Choroid plexus epithelial cell (primary cell): Measurements from ENCODE around the gene PUSL1.

ENCODE experiments used
- DNase-seq: peaks from one replicate; pipeline ENCODE4 v3.0.0-alpha.2; 2010; ENCODE audit warnings: low read depth
- H3K4me3 ChIP-seq: 2 replicates; pipeline ENCODE4 v1.5.1; 2011; ENCODE audit warnings: low read depth, mild to moderate bottlenecking, control low read depth, low read length, moderate library complexity
- TF ChIP-seq, protein P1 (sequence below): conservative IDR thresholded peaks from 2 replicates; pipeline ENCODE4 v1.5.1; 2011; ENCODE audit warnings: low read depth, mild to moderate bottlenecking, control low read depth, inconsistent platforms, low read length, moderate library complexity

Gene PUSL1

GRCh38 chr1:1337793-1338147, 29.4 kb downstream of the PUSL1 start:
- no peak for DNase-seq
- no peak overlapping the region for H3K4me3 ChIP-seq
- TF ChIP-seq, protein P1, sequence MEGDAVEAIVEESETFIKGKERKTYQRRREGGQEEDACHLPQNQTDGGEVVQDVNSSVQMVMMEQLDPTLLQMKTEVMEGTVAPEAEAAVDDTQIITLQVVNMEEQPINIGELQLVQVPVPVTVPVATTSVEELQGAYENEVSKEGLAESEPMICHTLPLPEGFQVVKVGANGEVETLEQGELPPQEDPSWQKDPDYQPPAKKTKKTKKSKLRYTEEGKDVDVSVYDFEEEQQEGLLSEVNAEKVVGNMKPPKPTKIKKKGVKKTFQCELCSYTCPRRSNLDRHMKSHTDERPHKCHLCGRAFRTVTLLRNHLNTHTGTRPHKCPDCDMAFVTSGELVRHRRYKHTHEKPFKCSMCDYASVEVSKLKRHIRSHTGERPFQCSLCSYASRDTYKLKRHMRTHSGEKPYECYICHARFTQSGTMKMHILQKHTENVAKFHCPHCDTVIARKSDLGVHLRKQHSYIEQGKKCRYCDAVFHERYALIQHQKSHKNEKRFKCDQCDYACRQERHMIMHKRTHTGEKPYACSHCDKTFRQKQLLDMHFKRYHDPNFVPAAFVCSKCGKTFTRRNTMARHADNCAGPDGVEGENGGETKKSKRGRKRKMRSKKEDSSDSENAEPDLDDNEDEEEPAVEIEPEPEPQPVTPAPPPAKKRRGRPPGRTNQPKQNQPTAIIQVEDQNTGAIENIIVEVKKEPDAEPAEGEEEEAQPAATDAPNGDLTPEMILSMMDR: no peak

- H3K4me3 ChIP-seq: no peak overlapping the region
- no peak for DNase-seq
- TF ChIP-seq, protein P1: no peak
Observed at GRCh38 chr1:1338278-1338677, 29.9 kb downstream of the PUSL1 start.

GRCh38 chr1:1340185-1340584, 31.8 kb downstream of the PUSL1 start:
- no peak for DNase-seq
- TF ChIP-seq, protein P1: no peak

GRCh38 chr1:1340791-1341548, 32.6 kb downstream of the PUSL1 start:
- no peak for DNase-seq
- H3K4me3 ChIP-seq: no peak overlapping the region
- TF ChIP-seq, protein P1: no peak

More at GRCh38 chr1:1340185-1340584, 31.8 kb downstream of the PUSL1 start:
- no peak overlapping the region for H3K4me3 ChIP-seq

DNA sequence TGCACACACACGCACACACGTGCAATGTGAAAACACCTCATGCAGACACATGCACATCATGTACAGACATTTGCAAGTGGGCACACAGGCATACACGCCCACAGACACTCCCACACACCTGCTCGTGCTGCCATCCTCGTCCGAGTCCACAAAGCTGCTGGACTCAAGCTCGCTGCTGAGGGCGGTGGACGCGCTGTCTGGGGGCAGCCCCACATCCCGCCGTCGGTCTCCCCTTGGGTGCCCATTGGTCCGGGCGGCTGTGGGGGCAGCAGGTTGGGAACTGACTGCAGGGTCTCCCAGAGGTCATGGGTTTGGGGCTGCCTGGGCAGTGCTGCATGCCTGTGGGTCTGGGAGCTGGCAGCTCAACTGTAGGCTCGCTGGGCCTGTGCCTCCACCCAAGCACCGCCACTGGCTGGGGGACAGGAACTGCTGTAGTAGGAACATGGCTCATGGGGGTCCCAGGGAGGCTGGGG, 33.2 kb downstream of the PUSL1 start:
- TF ChIP-seq, protein P1: no peak
- H3K4me3 ChIP-seq: no peak overlapping the region
- no peak for DNase-seq

DNA sequence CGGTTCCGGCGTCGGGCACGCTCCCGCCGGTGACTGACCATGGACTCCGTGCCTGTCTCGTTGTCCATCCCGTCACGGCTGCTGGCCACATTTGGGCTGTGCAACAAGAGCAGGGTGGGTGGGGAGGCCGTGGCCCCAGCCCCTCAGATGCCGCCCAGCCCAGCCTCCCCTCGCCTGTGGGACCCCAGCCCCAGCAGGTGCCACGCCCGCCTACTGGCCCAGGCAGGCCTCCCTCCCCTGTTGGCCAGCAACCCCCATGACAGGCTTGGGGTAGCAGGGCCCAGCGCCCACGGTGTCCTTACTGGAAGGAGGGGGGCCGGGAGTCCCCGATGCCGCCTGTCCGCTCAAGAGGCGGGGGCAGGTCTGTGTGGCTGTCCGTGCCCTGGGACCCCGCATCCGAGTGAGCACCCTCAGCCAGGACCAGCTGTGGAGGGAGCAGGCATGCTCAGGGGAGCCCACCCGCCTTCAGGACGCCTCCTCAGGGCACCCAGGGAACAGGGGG, 33.7 kb downstream of the PUSL1 start:
- TF ChIP-seq, protein P1: no peak
- DNase-seq: no peak
- H3K4me3 ChIP-seq: no peak overlapping the region
